ENCODE data around the gene IGSF3. TPM values are rescaled to one million over a fixed set of nuclear protein-coding genes. Genes with fewer than 3 reads are reported as not detected.
"Not testable (repeated sequence)": the region's sequence is repeated elsewhere in the genome, so short reads cannot be mapped to it uniquely, and the experiment has no call there.

Gene IGSF3
- total RNA-seq, 1 donor from 2014 or later = 0.48 TPM

DNA sequence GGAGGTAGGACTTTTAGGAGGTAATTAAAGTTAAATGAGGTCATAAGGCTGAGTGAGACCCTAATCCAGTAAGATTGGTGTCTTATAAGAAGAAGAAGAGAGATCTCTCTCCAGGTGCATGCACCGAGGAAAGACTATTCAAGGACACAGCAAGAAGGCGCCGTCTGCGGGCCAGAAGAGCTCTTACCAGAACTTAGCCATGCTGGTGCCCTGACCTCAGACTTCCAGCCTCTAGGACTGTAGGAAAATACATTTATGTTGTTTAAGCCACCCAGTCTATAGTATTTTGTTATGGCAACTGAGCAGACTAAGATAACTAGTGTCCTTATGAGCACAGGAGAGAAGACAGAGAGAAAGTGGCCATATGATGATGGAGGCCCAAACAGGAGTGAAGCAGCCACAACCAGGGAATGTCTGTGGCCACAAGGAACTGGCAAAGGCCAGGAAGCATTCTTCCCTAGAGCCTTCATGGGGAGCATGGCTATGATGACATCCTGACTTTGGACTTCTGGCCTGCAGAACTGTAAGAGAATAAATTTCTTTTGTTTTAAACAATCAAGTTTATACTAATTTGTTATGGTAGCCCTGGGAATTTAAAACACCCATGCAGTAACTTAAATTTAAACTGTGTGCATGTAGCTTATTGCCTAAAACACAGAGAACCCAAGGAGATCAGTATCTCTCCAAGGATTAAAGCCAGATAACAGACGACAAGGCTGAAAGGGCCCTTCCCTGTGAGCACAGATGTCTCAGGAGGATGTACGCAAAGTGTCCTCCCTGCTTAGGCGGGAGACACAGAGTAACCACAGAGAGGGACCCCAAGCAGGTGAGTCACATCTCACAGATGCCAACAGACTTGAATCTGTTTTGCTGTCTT lies 86.8 kb downstream of the IGSF3 start:
- ATAC-seq (no peak), DNase-seq (ENCODE audit: low spot score) (no peak)

DNA sequence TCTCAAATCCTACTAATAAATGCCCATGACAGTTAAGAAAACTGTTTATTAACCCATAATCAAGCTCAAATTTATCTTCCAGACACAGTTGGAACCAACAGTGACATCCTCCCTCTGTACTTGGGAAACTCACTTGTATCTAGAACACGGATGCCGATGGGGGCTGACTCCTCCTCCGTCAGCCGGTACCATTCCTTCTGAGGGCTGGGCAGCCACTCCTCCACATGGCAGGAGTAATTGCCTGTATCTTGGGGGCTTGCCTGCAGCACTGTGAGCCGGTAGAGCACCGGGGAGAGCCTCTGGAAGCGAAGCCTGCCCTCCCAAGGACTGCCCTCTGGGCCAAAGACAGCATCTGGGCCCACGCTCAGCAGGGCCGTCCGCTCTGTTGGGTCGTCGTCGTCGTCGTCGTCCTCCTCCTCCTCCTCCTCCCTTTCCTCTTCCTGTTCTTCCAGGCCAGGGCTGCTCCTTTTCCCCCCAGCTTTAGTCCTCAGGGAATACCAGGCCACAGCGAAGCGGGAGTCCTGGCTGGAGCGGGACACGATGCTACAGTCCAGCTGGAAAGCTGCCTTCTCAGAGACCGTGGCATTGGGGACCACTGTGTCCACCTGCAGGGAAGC lies 88.2 kb downstream of the IGSF3 start:
- DNase-seq (ENCODE audit: low spot score) (no peak), ATAC-seq (no peak)

DNA sequence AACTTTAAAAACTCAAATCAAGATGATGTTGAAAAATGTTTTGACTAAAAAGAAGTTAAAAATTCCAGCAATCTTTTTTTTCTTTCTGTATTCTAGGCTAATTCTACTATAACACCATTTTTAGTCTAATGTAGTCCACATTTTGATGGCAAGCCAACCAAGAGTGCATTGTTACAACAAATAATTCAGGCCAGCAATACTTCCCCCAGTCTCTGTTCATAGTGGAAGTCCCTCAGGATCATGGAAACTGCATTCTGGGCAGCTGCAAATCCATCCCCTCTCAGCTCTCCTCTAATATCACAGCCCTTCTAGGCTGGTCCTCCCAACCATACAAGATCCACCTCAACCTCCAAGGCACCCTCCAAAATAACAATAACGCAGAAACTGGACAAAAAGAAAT lies 89.0 kb downstream of the IGSF3 start:
- no peak for DNase-seq (ENCODE audit: low spot score)
- ATAC-seq = no peak

DNA sequence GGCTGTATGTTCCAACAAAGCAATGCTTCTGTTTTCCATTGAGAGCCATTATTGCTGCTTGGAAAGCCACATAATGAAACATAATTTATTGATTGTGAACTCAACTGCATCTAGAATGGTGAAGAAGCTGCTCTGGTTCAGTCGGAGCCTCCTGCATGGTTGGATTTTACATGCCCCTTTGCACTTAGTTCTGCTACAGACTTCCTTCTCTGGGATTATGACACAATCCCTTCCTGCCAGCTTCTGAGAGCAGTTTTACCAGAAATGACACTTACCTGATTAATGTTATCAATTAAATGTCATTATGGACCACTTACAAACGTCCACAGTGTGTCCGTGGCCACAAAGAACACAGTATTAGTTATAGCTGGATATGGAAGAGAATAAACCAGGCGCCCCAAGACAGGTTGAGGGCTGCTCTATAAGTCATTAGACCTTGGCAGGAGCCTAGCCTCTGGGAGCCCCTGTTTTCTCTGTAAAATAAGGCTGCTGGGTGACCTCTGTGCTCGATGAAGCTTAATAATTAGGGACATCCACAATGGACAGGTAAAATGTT lies 89.7 kb downstream of the IGSF3 start:
- ATAC-seq (no peak), DNase-seq (ENCODE audit: low spot score) (no peak)

DNA sequence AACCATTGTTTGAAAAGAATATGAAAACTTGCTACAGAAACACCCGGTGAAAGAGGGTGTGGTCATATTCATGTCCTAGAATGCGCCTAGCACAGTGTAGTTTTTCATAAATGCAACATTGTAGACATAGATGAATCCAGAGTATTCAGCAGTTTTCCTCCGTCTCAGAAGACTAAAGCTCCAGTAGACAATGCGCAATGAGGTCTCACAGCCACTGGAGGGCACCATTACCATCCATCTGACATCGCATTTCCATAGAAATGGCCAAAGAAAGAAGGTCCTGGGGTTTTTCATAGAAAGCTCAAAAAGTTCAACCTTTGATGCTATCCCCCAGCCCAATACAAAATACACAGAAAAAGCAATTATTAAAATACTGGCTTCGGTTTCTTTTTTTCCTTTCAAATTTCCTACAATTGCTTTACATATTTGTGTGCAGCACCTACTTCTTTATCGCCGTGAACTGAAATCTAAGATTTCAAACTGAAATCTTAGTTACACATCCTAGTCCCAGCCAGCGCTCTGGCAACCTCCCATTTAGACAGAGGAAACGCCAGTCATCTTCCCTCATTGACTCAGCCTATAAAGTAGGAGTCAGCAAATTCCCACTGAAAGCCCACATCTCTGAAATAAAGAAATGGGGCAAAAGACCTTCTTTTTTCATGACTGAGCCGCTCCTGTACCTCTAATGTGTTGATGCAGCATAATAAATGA lies 92.8 kb downstream of the IGSF3 start:
- DNase-seq (ENCODE audit: low spot score) (peak; percentile 65), ATAC-seq (peak; percentile 41)

DNA sequence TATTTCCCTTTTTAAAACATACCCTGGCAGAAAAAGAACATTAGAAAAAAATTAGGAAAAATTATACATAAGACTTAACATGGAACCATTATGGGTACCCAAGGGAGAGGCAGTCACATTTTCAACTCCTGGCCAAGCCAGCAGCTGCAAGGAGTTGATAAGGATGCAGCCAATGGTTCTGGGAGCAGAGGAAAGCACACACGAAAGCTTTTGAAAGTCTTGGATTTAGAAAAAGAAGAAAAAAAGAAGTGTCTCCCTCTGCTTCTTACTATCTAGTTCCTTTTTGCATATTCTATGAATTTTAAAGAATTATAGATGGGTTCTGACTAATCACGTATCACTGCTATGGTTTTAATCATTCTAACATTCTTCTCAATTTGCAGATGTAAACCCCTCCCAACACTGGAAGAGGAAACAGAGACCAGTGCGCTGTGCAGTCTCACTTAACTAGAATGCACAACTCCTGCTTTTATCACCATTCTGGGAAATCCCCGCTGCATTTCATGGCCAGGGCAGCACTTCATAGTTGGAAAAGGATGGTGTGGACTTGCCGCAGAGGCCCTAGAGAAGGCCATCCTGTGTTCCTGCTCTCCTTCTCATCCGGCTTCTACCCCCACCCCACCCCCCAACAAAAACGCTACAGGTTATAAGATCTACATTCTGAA lies 94.0 kb downstream of the IGSF3 start:
- ATAC-seq (no peak), DNase-seq (ENCODE audit: low spot score) (no peak)

DNA sequence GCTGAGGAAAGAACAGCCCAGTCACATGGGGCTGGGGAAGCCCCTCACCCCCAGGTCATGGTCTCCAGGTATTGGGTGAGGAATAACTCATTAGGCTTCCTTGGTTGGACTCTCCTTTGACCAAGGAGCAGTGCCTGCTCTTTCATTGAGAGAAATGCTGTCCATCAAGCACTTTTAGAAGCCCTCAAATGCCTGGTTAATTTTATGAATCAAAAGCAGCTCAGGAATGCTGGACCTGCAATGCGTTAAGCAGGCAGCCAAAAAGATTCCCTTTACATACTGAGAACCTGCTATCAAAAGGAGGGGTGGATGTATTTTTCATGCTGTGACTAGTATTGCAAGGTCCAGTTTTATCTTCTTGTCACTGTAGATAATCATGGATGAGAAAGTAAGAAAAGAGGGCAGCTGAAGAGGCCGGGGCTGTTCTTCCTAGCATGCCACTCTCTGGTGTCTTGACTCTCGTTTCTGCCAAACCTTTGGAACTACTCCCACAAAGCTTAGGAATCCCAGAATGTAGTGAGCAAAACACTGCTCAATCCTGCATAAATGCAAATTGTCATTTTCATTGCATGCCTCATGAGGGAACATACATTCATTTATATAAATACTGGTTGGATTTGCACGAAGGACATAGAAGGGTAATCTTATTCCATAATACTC lies 94.6 kb downstream of the IGSF3 start:
- DNase-seq (ENCODE audit: low spot score) (no peak), ATAC-seq (no peak)

DNA sequence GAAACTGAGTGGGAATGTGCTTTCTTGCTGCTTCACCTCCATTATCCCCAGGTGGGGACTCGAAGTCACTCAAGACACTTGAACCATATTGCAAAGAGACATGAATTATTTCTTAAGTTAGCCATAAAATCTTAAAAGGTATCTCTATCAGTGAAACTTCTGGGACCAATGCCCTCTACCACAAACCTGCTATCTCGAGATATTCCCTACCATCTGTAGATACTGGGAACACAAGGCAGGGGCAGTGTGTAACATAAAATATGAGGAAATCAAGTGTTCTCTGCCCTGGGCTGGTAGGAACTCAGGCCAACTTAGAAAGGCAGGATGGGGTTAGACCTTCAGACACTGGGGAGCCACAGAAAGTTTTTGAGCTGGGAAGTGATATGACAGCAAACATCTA lies 95.4 kb downstream of the IGSF3 start:
- ATAC-seq (no peak), DNase-seq (ENCODE audit: low spot score) (no peak)

DNA sequence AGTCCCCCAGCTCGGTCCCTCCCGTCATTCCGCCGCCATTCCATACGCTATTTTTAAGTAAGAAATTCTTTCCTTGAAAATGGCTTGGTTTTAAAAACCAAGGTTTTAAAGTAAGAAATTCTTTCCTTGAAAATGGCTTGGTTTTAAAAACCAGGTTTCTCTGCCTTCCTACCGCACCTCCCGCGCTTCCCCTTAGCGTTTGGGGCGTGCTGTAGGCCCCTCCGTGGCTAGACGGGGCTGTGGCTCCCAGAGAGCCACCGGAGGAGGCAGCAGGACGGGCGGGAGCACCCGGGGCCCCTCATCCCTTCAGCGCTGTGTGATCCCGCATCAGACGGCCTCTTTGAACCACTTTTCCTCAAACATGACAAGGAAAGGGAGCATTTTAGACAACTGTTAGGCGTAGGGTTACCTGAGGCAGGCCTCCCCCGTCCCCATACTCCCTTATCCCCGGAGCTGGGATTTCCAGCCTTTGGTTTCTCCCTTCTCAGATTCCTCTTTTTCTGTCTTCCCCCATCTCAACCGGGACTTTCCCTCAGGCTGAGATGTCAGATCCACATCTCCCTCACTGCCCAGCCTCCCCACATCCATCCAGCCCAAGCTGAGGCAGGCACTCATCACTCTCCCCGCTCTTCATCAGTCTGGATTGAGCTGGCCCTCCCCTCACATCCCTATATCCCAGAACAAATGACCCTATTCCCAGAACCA lies 96.2 kb downstream of the IGSF3 start:
- no peak for DNase-seq (ENCODE audit: low spot score)
- ATAC-seq = no peak

DNA sequence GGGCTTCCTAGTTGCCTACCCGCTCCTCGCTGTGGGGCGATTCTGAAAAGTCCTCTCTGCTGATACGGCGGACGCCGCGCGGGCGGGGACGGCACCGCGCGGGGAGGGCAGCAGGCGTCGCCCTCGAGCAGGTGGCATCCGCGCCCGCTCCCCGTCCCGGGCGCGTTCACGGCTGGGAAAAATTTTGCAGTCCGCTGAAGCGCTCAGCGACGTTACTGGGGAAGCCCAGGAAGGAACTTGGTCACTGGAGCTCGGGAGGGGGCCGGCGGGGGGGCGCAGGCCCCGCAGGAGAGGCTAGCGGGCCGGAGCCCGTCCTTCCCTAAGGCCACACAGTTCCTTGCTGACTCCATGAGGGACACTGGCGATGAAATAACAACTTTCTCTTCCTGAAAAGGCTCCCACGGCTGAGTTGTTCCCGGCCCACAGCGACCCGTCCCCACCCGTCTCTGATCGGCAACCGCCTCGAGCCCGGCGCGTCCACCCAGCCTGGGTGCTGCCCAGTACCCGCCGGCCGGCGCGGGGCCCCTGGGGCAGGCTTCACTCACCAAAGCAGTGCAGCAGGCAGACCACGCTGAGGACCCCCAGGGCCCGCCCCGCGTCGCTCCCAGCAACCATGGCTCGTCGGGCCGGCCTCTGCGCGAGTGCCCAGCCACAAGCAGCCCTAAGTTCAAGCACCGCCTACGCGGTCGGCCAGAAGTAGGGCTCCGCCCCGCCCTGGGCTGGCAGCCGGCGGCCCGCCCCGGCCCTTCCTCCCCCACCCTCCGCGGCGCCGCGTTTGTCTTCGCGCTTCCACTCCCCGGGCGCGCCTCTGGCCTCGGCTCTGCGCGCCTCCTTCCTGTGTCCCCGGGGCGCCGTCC lies 96.9 kb downstream of the IGSF3 start, which contains the start of gene CD58:
CD58 (minus strand) TSS at position 669 of the 857 bp plus-strand sequence; CDS start at position 615, 54 bp downstream.
- ATAC-seq = peak; percentile 91
- peak; percentile 90 for DNase-seq (ENCODE audit: low spot score)

DNA sequence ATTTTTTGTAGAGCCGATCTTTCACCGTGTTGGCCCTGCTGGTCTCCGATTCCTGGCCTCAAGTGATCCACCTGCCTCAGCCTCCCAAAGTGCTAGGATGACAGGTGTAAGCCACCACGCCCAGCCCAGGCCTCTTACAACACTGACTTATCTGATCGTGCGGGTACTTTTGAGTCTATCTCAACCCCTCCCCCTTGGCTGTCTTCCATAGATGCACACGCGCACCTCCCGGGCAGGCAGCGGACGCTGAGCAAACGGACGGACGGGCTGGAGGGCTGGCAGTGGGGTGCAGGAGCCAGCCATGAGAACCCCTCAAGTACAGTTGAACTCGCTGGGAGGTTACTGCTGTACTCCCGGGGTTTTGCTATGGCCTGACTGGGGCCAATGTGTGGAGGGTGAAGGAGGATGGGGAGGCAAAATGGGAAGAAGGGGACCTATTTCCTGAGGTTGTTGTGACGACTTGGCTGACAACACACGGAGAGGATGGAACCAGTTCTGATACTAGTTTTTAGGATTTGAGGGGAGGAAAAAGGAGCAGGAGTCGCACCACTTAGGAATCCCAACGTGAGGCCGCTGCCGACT lies 97.7 kb downstream of the IGSF3 start:
- peak; percentile 13 for ATAC-seq
- peak; percentile 66 for DNase-seq (ENCODE audit: low spot score)

DNA sequence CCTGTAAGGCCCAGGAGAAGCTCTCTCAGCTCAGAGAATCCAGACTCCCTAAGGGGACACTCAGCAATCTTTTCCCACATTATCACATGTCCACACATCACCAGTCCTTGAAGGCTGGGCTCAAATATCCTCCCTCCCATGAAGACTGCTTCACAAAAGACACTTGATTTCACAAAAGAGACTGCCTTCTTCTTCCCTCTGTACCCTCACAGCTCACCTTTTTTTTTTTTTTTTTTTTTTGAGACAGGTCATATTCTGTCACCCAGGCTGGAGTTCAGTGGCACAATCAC lies 98.2 kb downstream of the IGSF3 start:
- no peak for ATAC-seq

DNA sequence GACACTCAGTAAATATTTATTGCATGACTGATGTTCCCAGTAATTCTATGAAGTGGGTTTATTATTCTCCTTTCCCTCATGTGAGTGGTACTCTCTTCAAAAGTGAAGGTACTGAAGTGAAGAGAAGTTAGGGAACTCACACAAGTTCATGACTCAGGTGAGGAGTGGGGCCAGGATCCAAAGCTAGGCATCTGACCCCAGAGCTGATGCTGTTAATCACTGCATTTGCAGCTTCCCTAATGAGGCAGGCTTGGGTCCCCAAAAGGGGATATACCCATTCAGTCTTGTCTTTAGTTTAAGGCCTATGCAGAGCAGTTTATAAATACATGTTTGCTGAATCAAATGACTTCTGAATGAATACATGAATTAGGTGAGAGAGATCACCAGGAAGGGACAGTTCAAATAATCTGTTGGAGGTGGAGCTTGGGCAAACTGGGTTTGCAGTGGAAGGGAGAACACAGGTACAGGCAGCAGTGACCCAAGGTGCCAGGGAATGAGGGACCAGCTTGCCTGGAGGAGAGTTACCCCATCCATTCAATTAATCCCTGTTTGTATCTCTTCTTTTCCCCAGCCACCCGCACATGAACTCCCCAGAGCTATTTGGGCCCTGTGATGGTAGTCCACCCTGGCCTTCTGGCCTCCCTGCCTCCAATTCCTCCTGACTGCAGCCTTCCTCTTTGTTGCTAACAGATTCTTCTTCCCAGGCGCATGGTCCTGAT lies 98.7 kb downstream of the IGSF3 start:
- ATAC-seq (no peak), DNase-seq (ENCODE audit: low spot score) (no peak)

More for the DNA sequence above, 98.2 kb downstream of the IGSF3 start:
- no peak for DNase-seq (ENCODE audit: low spot score)

DNA sequence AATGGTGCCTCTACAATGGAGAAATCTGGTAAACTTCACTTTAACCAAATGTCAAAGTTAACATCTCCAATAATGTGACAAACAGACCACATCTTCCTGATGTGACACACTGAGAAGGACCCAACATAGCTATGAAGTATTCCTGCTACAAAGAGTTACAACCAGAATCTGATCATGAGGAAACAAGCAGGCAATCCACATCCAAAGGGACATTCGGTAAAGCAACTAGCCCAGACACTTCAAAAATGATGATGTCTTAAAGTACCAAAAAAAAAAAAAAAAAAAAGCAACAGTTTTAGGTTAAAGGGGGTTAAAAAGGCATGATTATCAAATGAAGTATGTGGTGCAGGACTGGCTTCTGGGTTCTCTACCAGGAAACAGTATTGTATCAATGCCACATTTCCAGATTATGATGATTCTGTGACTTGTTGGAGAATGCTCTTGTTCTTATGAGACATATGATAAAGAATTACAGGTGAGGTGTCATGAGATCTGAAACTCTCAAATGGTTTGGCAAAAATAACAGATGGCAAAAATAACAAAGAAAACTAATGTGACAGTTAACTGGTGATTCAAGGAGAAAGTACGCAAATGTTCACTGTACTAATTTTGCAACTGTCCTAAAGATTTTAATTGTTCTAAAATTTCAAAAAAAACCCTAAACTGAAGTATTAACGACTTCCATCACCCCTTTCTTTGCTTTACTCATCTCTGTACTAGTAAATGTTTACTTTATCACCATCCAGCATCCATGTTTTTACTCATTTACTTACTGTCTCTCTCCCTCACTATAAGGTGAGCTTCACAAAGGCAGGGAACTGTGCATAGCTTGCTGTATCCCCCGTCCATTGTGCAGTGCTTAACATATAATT lies 99.5 kb downstream of the IGSF3 start:
- no peak for DNase-seq (ENCODE audit: low spot score)
- no peak for ATAC-seq

DNA sequence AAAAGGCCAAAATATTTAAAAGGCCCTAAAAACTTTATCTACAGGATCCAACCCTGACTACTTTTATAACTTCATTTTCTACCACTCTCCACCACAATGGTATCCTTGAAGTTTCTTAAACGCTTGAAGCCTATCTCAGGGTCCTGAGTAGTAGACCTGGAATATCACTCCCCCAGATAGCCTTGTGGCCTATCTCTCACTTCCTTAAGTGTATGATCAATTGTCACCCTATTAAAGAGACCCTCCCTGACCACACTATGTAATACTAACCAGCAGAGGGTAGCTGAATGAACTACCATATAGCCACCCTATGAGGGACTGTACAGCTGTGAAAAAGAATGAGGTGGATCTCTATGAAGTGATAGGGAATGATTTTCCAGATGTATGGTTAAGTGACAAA lies 102.3 kb downstream of the IGSF3 start:
- ATAC-seq (no peak), DNase-seq (ENCODE audit: low spot score) (no peak)

DNA sequence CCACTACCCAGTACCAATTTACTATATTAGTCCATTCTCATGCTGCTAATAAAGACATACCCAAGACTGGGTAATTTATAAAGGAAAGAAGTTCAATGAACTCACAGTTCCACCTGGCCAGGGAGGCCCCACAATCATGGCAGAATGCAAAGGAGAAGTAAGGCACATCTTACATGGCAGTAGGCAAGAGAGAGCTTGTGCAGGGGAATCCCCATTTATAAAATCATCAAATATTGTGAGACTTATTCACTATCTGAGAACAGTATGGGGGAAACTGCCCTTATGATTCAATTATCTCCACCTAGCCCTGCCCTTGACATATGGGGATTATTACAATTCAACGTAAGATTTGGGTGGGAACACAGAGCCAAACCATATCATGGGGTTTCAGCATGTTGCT lies 103.1 kb downstream of the IGSF3 start:
- DNase-seq (ENCODE audit: low spot score) (no peak), ATAC-seq (no peak)

DNA sequence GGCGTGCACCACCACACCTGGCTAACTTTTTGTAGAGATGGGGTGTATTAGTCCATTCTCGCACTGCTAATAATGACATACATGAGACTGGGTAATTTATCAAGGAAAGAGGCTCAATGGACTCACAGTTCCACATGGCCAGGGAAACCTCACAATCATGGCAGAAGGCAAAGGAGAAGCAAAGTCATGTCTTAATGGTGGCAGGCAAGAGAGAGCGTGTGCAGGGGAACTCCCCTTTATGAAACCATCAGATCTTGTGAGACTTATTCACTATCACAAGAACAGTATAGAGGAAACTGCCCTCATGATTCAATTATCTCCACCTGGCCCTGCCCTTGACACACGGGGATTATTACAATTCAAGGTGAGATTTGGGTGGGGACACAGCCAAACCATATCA lies 105.1 kb downstream of the IGSF3 start:
- not testable (repeated sequence) for DNase-seq (ENCODE audit: low spot score); ATAC-seq

Measured in left lobe of liver (tissue), 2 donors.